SK-N-SH (cell line): Measurements from ENCODE around the gene ICA1. TPM values are rescaled to one million over a fixed set of nuclear protein-coding genes. Genes with fewer than 3 reads are reported as not detected.

ENCODE experiments used
- CTCF ChIA-PET: fragments of 300-600, 350-600 bp; formaldehyde crosslinking; extraction: SDS; loops from one replicate; lab custom pipeline; 2021; lab: Yijun Ruan, JAX
- POLR2A ChIA-PET: fragments of 350-600 bp; sonication (Branson Sonifier 250); formaldehyde crosslinking; extraction: SDS; loops from one replicate; lab custom pipeline; 2020; ENCODE audit warnings: antibody characterized with exemption, inconsistent platforms; lab: Yijun Ruan, JAX
- DNase-seq: peaks from one replicate; pipeline ENCODE4 v3.0.0; 2012
- H2AFZ ChIP-seq: fragments of 200-600 bp; sonication (generic); 2 replicates; pipeline ENCODE4 v1.8.1; 2016; ENCODE audit warnings: antibody characterized with exemption, mild to moderate bottlenecking, low read depth
- H3F3A ChIP-seq: fragments of 200-600 bp; sonication (generic); replicated peaks from 2 replicates; pipeline ENCODE3; 2016; ENCODE audit warnings: antibody characterized with exemption, mild to moderate bottlenecking; ENCODE audit not compliant: insufficient read depth
- H3K27ac ChIP-seq, 2 experiments: fragments of 200-500 bp in 1 of 2; fragments of 200-600 bp in 1 of 2; sonication (Bioruptor generic) in 1 of 2; sonication (generic), shearing (Covaris generic) in 1 of 2; 2 replicates each; pipeline versions ENCODE4 v1.5.1 to v1.6.1; 2014 to 2016; ENCODE audit warnings: low read depth in 2 of 2, inconsistent platforms in 1 of 2, low read length in 1 of 2, mild to moderate bottlenecking in 1 of 2, mixed read lengths in 1 of 2
- H3K27me3 ChIP-seq: fragments of 200-600 bp; sonication (generic), shearing (Covaris generic); 2 replicates; pipeline ENCODE4 v1.6.1; 2016; ENCODE audit warnings: mixed run types; ENCODE audit not compliant: insufficient read depth
- H3K36me3 ChIP-seq, 2 experiments: fragments of 200-500 bp in 1 of 2; fragments of 200-600 bp in 1 of 2; sonication (Bioruptor generic) in 1 of 2; sonication (generic) in 1 of 2; replicated peaks in 1 of 2; 2 replicates each; pipeline versions ENCODE3 to v1.5.1; 2014 to 2016; ENCODE audit warnings: low read length in 1 of 2, mild to moderate bottlenecking in 1 of 2; ENCODE audit not compliant: insufficient read depth in 2 of 2, control insufficient read depth in 1 of 2
- H3K4me1 ChIP-seq, 2 experiments: fragments of 200-500 bp in 1 of 2; fragments of 200-600 bp in 1 of 2; sonication (Bioruptor generic) in 1 of 2; sonication (generic), shearing (Covaris generic) in 1 of 2; 2 replicates each; pipeline versions ENCODE4 v1.5.1 to v1.6.1; 2014 to 2016; ENCODE audit warnings: low read depth in 1 of 2, low read length in 1 of 2, mixed run types in 1 of 2; ENCODE audit not compliant: insufficient read depth in 2 of 2, control insufficient read depth in 1 of 2
- H3K4me2 ChIP-seq: fragments of 200-600 bp; sonication (generic), shearing (Covaris generic); 2 replicates; pipeline ENCODE4 v1.6.1; 2017; ENCODE audit warnings: mixed run types
- H3K4me3 ChIP-seq, 2 experiments: fragments of 200-500 bp in 1 of 2; fragments of 200-600 bp in 1 of 2; sonication (Bioruptor generic) in 1 of 2; sonication (generic), shearing (Covaris generic) in 1 of 2; 2 replicates each; pipeline versions ENCODE4 v1.5.1 to v1.8.1; 2014 to 2016; ENCODE audit warnings: low read depth in 2 of 2, inconsistent platforms in 1 of 2, low read length in 1 of 2, mild to moderate bottlenecking in 1 of 2, mixed read lengths in 1 of 2, moderate library complexity in 1 of 2
- H3K79me2 ChIP-seq: fragments of 200-600 bp; sonication (generic); 2 replicates; pipeline ENCODE4 v1.8.1; 2017; ENCODE audit warnings: mild to moderate bottlenecking; ENCODE audit not compliant: insufficient read depth
- H3K9ac ChIP-seq: fragments of 200-600 bp; sonication (generic); 2 replicates; pipeline ENCODE4 v1.6.1; 2017; ENCODE audit warnings: mixed run types
- H3K9me2 ChIP-seq: fragments of 200-600 bp; sonication (generic); 2 replicates; pipeline ENCODE4 v1.6.1; 2017; ENCODE audit warnings: mixed run types
- H3K9me3 ChIP-seq: fragments of 200-600 bp; sonication (generic); 2 replicates; pipeline ENCODE4 v1.6.1; 2017; ENCODE audit warnings: mixed run types, mild to moderate bottlenecking, moderate library complexity
- H4K20me1 ChIP-seq: fragments of 200-600 bp; sonication (generic); 2 replicates; pipeline ENCODE4 v1.6.1; 2017; ENCODE audit warnings: mild to moderate bottlenecking, mixed run types; ENCODE audit not compliant: insufficient read depth
- EZH2phosphoT487 ChIP-seq: fragments of 200-600 bp; sonication (generic); IDR thresholded peaks from 2 replicates; pipeline ENCODE4 v1.6.1; 2017; ENCODE audit warnings: low read depth, mixed run types, mild to moderate bottlenecking, antibody characterized with exemption, moderate library complexity, borderline replicate concordance
- FOSL2 ChIP-seq: IDR thresholded peaks from 2 replicates; pipeline ENCODE4 v1.4.0; 2012; ENCODE audit warnings: low read depth, mild to moderate bottlenecking, moderate library complexity, borderline replicate concordance
- GABPA ChIP-seq: IDR thresholded peaks from 2 replicates; pipeline ENCODE4 v1.4.0; 2012; ENCODE audit warnings: low read depth, mild to moderate bottlenecking
- MAX ChIP-seq: IDR thresholded peaks from 2 replicates; pipeline ENCODE4 v1.4.0; 2012; ENCODE audit warnings: low read depth
- NRF1 ChIP-seq: IDR thresholded peaks from 2 replicates; pipeline ENCODE4 v1.6.1; 2012; ENCODE audit warnings: low read depth, mild to moderate bottlenecking, low read length
- POLR2AphosphoS5 ChIP-seq: IDR thresholded peaks from 2 replicates; pipeline ENCODE4 v1.6.1; 2012; ENCODE audit warnings: low read depth, low read length
- RCOR1 ChIP-seq: fragments of 150-350 bp; IDR thresholded peaks from 2 replicates; pipeline ENCODE4 v1.6.1; 2017; ENCODE audit warnings: antibody characterized with exemption, low read length
- TAF1 ChIP-seq: IDR thresholded peaks from 2 replicates; pipeline ENCODE4 v1.6.1; 2012; ENCODE audit warnings: low read depth, mild to moderate bottlenecking, low read length, moderate library complexity, borderline replicate concordance
- TEAD4 ChIP-seq: IDR thresholded peaks from 2 replicates; pipeline ENCODE4 v1.4.0; 2012; ENCODE audit warnings: mild to moderate bottlenecking, borderline replicate concordance; ENCODE audit not compliant: insufficient read depth
- WGBS: methylation state at CpG from one replicate; pipeline ENCODE4 v1.1.6; 2017; ENCODE audit warnings: low lambda C conversion rate; 5-methylcytosine and 5-hydroxymethylcytosine counted together
- polyA plus RNA-seq, 3 experiments: library from polyadenylated mRNA; depleted of rRNA; stranded (reverse); fragments of >200 nt; gene quantifications; 2 replicates each; pipeline ENCODE4 v1.2.3, GENCODE V29; 2012

ICA1 gene
- polyA plus RNA-seq, 1 of the 3 experiments (the other 2 are of a cell fraction) = 2.4 TPM

GRCh38 chr7:8211725-8212096, 50.3 kb downstream of the ICA1 start:
- Histone ChIP-seq H3K36me3 (peaks cover 0 to 27% of the 10 kb centered on the region in 2 experiments), H3K4me1 (peaks cover 0 to 63% of the 10 kb centered on the region in 2 experiments; a peak in 2 of 4 replicates), H3K79me2 (no peaks in the 10 kb centered on the region), H2AFZ (no peak overlapping the region), H3K9me2 (no peaks in the 10 kb centered on the region), H3K9ac (no peak overlapping the region), H3K4me2 (no peak overlapping the region), H4K20me1 (no peaks in the 10 kb centered on the region), H3K4me3 (no peak overlapping the region), H3K27ac (peak overlapping the region in 1 of 2 experiments; percentile 36; a peak in 1 of 4 replicates), H3F3A (no peaks in the 10 kb centered on the region), H3K27me3 (no peaks in the 10 kb centered on the region), H3K9me3 (no peaks in the 10 kb centered on the region)
- no peak for DNase-seq
- TF ChIP-seq RCOR1 (no peak), FOSL2 (no peak), GABPA (no peak), MAX (no peak)
- CTCF ChIA-PET = interaction anchor here (0.8 to 3.2 kb wide), 9 partner anchors 10 to 1030 kb away, joined by 3 to 10 read pairs (median 4); no protein-coding TSS in a partner anchor
- WGBS = 96% methylated on average over 1 of the region's 1 CpG
- POLR2A ChIA-PET = no interaction called here

DNA sequence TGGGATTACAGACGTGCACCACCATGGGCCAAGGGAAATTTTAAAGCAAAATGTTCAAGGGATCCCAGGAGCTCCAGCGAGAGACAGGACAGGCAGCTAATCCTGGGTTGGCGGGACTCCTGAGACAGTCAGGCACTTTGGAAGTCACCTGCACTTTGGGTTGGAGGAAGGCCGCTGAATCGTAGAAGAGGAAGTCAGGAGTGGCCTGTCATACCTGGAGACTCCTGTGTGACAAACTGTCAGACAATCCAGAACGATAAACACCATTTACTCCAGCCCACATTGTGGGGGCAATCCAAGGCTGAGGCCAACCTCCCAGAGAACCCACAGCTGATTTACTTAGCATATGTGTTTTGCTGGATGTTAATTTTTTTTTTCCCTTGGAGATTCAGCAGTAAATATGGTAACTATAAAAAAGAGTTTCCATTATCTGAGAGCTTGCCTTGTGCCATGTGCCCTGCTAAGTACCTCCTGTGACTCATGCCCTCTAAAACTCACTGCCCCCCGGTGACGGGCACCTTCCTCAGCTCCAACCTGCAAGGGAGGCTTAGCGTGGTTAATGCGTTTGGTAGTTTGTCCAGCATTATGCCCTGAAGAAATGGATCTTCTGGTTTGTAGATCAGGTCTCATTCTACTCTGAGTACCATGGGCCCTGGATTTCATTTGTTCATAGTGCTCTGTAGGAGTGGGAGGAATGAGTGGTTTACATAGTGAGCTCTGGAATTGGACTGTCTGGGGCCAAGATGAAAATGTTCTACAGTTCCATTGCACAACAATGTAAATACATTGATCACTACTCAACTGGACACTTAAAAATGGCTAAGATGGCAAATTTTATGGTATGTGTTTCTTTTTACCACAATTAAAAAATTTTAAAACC, 50.9 kb downstream of the ICA1 start:
- Histone ChIP-seq H3F3A (no peaks in the 10 kb centered on the region), H3K36me3 (peaks cover 0 to 21% of the 10 kb centered on the region in 2 experiments), H3K4me1 (peaks cover 0 to 63% of the 10 kb centered on the region in 2 experiments; a peak in 2 of 4 replicates), H3K9ac (no peak overlapping the region), H3K27me3 (no peaks in the 10 kb centered on the region; the same call in 1 of the 2 replicates), H3K79me2 (no peaks in the 10 kb centered on the region), H4K20me1 (no peaks in the 10 kb centered on the region), H3K9me3 (no peaks in the 10 kb centered on the region), H3K9me2 (no peaks in the 10 kb centered on the region), H3K4me3 (no peak overlapping the region), H2AFZ (no peak overlapping the region), H3K27ac (peak overlapping the region in 1 of 2 experiments; percentile 1; a peak in 1 of 4 replicates), H3K4me2 (no peak overlapping the region)
- no peak for DNase-seq
- ChIA-PET CTCF (interaction anchor here (0.8 to 3.2 kb wide), 6 partner anchors 11 to 175 kb away, joined by 3 to 10 read pairs (median 6); no protein-coding TSS in a partner anchor), POLR2A (no interaction called here)
- 75% methylated on average over 9 of the region's 10 CpGs for WGBS
- TF ChIP-seq GABPA (no peak), FOSL2 (no peak), TAF1 (no peak), NRF1 (no peak), POLR2AphosphoS5 (no peak), TEAD4 (no peak), EZH2phosphoT487 (no peak)
